SH-SY5Y (cell line): Measurements from ENCODE around the gene POLR3E.

Experiments
- GATA2 ChIP-seq: IDR thresholded peaks from 2 replicates; pipeline ENCODE4 v1.6.1; 2011; ENCODE audit warnings: mild to moderate bottlenecking, low read depth, low read length
- GATA3 ChIP-seq: IDR thresholded peaks from 2 replicates; pipeline ENCODE4 v1.6.1; 2011; ENCODE audit warnings: low read depth, mild to moderate bottlenecking, low read length, moderate library complexity

DNA sequence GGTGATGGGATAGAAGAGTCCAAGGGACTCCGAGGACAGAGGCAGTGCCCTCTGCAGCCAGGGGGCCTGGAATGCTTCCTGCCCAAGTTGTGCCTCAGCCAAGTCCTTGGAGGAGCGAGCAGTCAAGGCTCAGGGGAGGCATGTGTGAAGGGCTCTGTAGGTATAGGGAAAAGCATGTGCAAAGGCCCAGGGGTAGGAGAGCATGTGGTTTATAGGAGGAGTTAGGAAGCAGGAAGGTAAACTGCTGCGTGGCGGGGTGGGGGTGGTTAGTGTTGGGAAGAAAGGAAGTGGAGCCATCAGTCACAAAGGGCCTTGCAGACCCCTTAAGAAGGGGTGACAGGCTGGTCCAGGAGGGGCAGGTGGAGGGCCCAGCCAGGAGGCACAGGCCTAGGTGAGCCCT lies 7.2 kb downstream of the POLR3E start:
- TF ChIP-seq GATA2 (no peak), GATA3 (no peak)
